Muscle of leg (tissue), 11 donors: ENCODE data around the gene DNAJC19. TPM values are rescaled to one million over a fixed set of nuclear protein-coding genes. Genes with fewer than 3 reads are reported as not detected.

ENCODE experiments used
- DNase-seq: peaks from one replicate; pipeline ENCODE4 v3.0.0; 2013
- H3K27ac ChIP-seq: one replicate; pipeline ENCODE4 v1.5.1; 2013; ENCODE audit warnings: mild to moderate bottlenecking, low read length, control low read depth
- H3K27me3 ChIP-seq: one replicate; pipeline ENCODE4 v1.6.1; 2013; ENCODE audit warnings: low read length; ENCODE audit not compliant: control insufficient read depth, insufficient read depth
- H3K36me3 ChIP-seq: one replicate; pipeline ENCODE4 v1.6.1; 2013; ENCODE audit warnings: low read length; ENCODE audit not compliant: control insufficient read depth, insufficient read depth
- H3K4me1 ChIP-seq: one replicate; pipeline ENCODE4 v1.6.1; 2013; ENCODE audit warnings: low read length; ENCODE audit not compliant: control insufficient read depth, insufficient read depth
- H3K4me3 ChIP-seq: one replicate; pipeline ENCODE4 v1.5.1; 2013; ENCODE audit warnings: low read length, control low read depth
- H3K9me3 ChIP-seq: replicated peaks from 2 replicates; pipeline ENCODE4 v1.6.1; 2013; ENCODE audit warnings: low read depth, low read length; ENCODE audit not compliant: control insufficient read depth
- WGBS: methylation state at CpG from one replicate; pipeline ENCODE4 v1.1.5; 2013; ENCODE audit warnings: missing lambda C conversion rate; ENCODE audit not compliant: insufficient coverage; 5-methylcytosine and 5-hydroxymethylcytosine counted together
- polyA plus RNA-seq, 8 donors: library from polyadenylated mRNA; unstranded; fragments of 120-200 nt; gene quantifications; one replicate each; pipeline versions ENCODE4 v1.2.1 to v1.2.3, GENCODE V29; 2013; ENCODE audit warnings: inconsistent platforms in 1 of 8, low replicate concordance in 1 of 8; ENCODE audit not compliant: insufficient read length in 8 of 8, insufficient read depth in 1 of 8
- total RNA-seq: library from RNA; stranded (reverse); fragments of 120-200 nt; gene quantifications from one replicate; pipeline ENCODE4 v1.2.4, GENCODE V29; 2013

The DNAJC19 gene
- total and polyA plus RNA-seq, 9 donors = 34.2 to 40.5 (median 36.5) TPM

DNA sequence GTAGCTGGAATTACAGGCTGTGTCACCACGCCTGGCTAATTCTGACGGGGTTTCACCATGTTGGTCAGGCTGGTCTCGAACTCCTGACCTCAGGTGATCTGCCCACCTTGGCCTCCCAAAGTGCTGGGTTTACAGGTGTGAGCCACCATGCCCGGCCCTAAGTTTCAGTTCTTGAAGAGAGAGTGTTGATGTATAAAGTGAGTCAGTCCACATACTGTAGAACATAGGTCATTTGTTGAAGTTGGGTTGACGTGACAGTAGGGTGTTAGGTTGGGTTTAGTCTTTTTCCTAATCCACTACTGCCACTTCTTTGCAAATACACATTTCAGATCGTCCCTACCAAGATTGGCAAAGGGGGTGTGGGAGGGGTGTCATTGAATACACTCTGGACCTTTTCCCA, 15.2 kb downstream of the DNAJC19 start:
- DNase-seq = no peak
- 96% methylated on average over 4 of the region's 6 CpGs for WGBS
- no peaks in the 10 kb centered on the region for H3K4me1 ChIP-seq
- no peaks in the 10 kb centered on the region for H3K27me3 ChIP-seq
- H3K27ac ChIP-seq = no peak overlapping the region
- no peak overlapping the region for H3K4me3 ChIP-seq
- no peaks in the 10 kb centered on the region for H3K9me3 ChIP-seq
- peaks cover 12% of the 10 kb centered on the region for H3K36me3 ChIP-seq

DNA sequence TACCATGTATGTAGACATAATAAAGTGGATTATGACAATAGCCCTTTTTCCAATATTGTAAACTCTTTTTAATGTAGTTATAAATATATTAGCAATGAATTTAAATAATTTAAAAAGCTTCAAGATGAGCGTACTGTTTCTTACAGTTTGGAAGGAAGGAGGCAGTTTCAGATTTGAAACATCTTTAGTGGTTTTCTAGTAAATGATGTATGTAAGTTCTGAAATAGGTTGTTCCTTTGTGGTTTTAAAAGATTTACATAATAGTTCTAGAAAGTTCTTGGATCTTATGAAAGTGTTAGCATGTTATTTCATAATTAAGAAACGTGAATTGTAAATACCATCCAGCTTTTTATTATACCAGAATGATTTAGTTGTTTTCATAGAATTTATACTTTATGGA, 16.0 kb downstream of the DNAJC19 start:
- 100% methylated on average over 1 of the region's 2 CpGs for WGBS
- Histone ChIP-seq H3K36me3 (peaks cover 6% of the 10 kb centered on the region), H3K9me3 (no peaks in the 10 kb centered on the region), H3K4me3 (no peak overlapping the region), H3K4me1 (no peaks in the 10 kb centered on the region), H3K27ac (no peak overlapping the region), H3K27me3 (no peaks in the 10 kb centered on the region)
- no peak for DNase-seq

DNA sequence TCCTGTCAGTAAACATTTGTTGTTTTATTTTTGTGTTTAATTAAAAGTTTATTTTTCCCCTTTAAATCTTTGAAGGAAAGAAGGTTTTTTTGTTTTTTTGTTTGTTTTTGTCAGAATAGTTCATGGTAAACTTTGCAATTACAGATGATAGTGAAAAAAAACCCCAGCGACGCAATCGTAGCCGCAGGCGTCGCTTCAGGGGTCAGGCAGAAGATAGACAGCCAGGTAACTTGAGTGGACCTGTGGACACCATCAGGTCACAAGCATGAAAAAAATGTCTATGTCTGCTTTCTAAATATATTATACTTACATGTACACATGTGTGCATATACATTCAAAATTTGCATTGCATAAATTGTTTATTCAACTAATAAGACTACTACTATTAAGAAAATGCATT, 18.6 kb downstream of the DNAJC19 start:
- no CpG with 5 or more reads among the region's 6 CpGs for WGBS
- H3K36me3 ChIP-seq = peaks cover 5% of the 10 kb centered on the region
- no peak overlapping the region for H3K4me3 ChIP-seq
- H3K4me1 ChIP-seq = no peaks in the 10 kb centered on the region
- no peak overlapping the region for H3K27ac ChIP-seq
- no peaks in the 10 kb centered on the region for H3K27me3 ChIP-seq
- no peak for DNase-seq
- H3K9me3 ChIP-seq = no peaks in the 10 kb centered on the region

DNA sequence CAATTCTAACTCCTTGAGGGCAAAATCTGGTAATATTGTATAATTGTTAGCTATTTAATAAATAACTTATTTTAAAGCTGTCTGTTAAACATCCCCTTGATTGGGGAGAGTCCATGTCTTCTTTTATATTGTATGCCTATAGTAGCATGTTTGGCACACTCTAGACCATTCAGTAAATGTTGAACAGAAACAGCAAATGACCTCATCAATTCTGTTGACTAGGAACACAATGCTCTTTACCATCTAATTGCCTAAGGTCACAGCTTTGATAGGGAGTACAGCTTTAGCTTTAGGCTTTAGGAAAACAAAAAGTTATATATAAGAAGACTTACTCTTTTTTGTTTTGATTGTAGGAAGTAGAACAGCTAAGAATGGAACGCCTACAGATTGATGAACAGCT, 27.0 kb downstream of the DNAJC19 start:
- no peaks in the 10 kb centered on the region for H3K4me1 ChIP-seq
- H3K4me3 ChIP-seq = no peak overlapping the region
- no peaks in the 10 kb centered on the region for H3K27me3 ChIP-seq
- H3K27ac ChIP-seq = no peak overlapping the region
- H3K36me3 ChIP-seq = peaks cover 22% of the 10 kb centered on the region
- no CpG with 5 or more reads among the region's 1 CpG for WGBS
- no peak for DNase-seq
- H3K9me3 ChIP-seq = no peaks in the 10 kb centered on the region

DNA sequence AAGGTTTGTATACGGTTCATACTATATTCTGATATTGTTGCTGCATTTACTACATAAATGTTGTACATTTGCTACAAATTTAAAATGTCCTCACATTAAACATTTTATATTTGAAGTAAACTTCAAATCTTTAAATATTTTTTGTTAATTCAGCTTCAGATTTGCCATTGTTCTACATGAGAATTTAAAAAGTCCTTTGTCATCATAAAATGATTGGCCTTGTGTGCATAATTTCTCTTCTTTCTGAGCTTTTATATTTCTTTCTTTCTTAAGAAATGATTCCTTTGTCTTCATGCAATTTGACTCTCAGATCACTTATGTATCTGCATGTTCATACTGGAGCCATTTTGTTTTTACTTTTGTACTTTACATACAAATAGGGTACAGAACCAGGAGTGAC, 28.0 kb downstream of the DNAJC19 start:
- no peak for DNase-seq
- peaks cover 22% of the 10 kb centered on the region for H3K36me3 ChIP-seq
- H3K4me3 ChIP-seq = no peak overlapping the region
- no peaks in the 10 kb centered on the region for H3K9me3 ChIP-seq
- H3K27me3 ChIP-seq = no peaks in the 10 kb centered on the region
- WGBS = no CpG with 5 or more reads among the region's 1 CpG
- H3K4me1 ChIP-seq = no peaks in the 10 kb centered on the region
- no peak overlapping the region for H3K27ac ChIP-seq

DNA sequence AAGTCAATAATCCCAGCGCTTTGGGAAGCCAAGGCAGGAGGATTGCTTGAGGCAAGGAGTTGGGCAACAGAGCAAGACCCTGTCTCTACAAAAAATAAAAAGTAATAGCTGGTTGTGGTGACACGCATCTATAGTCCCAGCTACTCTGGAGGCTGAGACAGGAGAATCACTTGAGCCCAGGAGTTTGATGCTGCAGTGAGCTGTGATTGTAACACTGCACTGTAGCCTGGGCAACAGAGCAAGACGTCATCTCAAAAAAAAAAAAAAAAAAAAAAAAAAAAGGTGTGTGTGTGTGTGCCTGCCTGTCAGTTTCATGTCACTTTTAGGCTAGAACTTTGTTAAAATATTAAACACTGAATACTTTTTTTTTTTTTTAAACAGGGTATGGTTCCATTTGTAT, 28.4 kb downstream of the DNAJC19 start:
- Histone ChIP-seq H3K36me3 (peaks cover 26% of the 10 kb centered on the region), H3K9me3 (no peaks in the 10 kb centered on the region), H3K27me3 (no peaks in the 10 kb centered on the region), H3K4me1 (no peaks in the 10 kb centered on the region), H3K4me3 (no peak overlapping the region), H3K27ac (no peak overlapping the region)
- DNase-seq = no peak
- WGBS = no CpG with 5 or more reads among the region's 3 CpGs

DNA sequence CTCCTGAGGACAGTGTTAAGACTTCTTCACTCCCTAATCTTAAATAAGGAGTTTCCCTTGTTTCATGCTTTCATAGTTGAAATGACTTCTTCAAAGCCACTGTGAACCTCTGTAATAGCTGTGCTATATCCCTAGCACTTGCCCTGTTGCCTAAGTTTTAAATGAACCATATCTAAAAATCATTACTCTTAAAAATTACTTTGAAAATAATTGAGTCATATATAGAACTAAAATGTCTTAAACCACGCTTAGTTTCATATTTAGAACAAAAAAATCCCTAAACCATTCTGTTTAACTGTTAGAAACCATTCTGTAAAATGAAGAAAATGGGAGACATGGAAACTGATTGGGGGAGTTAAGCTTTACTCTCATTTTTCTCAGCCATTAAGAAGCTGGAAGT, 29.8 kb downstream of the DNAJC19 start:
- no CpG with 5 or more reads among the region's 1 CpG for WGBS
- DNase-seq = no peak
- no peaks in the 10 kb centered on the region for H3K9me3 ChIP-seq
- H3K4me1 ChIP-seq = no peaks in the 10 kb centered on the region
- no peaks in the 10 kb centered on the region for H3K27me3 ChIP-seq
- no peak overlapping the region for H3K27ac ChIP-seq
- H3K4me3 ChIP-seq = no peak overlapping the region
- H3K36me3 ChIP-seq = peaks cover 30% of the 10 kb centered on the region

DNA sequence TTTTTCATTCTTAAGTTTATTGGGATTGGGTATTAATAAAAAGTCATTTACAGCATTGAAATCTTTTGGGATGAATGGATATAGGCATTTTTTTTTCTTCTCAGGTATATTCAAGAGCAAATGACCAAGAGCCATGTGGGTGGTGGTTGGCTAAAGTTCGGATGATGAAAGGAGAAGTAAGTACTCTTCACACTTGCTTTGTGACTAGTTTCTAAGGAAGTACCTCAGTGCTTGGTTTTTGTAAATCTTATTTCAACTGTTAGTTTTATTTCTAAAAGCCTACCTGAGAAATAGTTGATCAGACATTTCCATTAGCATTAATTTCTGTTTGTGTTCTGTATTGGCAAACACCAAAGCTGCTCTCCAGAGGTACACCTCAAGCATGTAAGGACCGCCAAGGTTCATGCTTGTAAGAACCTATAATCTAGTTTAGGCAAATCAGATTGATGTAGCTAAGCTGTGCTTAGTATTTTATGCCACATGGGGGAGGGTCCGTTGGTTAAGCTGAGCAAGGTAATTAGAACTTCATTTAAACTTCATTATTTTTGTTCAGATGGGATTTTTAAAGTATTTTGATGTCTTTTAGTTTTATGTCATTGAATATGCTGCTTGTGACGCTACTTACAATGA, 41.7 kb downstream of the DNAJC19 start:
- H3K27ac ChIP-seq = no peak overlapping the region
- H3K4me3 ChIP-seq = no peak overlapping the region
- no peak for DNase-seq
- H3K27me3 ChIP-seq = no peaks in the 10 kb centered on the region
- peaks cover 37% of the 10 kb centered on the region for H3K36me3 ChIP-seq
- WGBS = 100% methylated on average over 1 of the region's 4 CpGs
- H3K9me3 ChIP-seq = no peaks in the 10 kb centered on the region
- H3K4me1 ChIP-seq = no peaks in the 10 kb centered on the region

DNA sequence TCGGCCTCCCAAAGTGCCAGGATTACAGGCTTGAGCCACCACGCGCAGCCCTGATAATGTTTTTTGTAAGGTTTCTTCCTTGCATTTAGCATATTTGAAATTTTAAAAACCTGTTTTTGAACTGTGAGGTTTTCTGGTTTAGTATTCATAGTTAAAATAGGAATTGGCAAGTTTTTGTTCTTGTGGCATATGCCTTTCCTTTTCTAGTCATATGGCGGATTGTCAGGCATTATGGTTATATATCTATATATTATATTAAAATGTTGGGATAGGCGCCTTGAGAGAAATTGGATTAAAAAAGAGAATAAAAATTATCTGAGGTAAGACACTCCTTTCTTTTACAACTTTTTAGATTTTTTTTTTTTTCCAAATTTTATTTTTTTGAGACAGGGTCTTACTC, 48.7 kb downstream of the DNAJC19 start:
- Histone ChIP-seq H3K4me3 (no peak overlapping the region), H3K36me3 (peaks cover 28% of the 10 kb centered on the region), H3K4me1 (no peaks in the 10 kb centered on the region), H3K9me3 (no peaks in the 10 kb centered on the region), H3K27me3 (no peaks in the 10 kb centered on the region), H3K27ac (no peak overlapping the region)
- WGBS = no CpG with 5 or more reads among the region's 5 CpGs
- DNase-seq = no peak

DNA sequence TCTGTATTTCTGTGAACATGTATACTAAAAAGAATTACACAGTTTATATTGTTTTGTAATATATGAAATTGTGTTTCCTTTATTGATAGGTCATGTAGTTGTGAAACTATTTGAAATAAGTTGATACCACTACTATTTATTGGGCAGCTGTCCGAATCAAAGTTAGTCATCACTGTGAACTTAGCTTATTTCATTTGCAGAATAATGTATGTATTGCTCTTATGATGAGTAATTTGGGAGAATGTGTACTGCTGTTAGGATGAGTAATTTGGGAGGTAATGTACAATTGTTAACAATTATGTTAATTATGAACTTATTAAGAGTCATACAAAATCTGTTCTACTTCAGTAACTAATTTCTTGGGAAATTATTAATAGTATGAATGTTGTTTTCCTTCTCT, 54.9 kb downstream of the DNAJC19 start:
- Histone ChIP-seq H3K9me3 (no peaks in the 10 kb centered on the region), H3K27ac (no peak overlapping the region), H3K27me3 (no peaks in the 10 kb centered on the region), H3K4me1 (no peaks in the 10 kb centered on the region), H3K4me3 (no peak overlapping the region), H3K36me3 (peaks cover 14% of the 10 kb centered on the region)
- no peak for DNase-seq
- no CpG with 5 or more reads among the region's 1 CpG for WGBS
